ENCODE measurements around the gene NAV2.

DNA sequence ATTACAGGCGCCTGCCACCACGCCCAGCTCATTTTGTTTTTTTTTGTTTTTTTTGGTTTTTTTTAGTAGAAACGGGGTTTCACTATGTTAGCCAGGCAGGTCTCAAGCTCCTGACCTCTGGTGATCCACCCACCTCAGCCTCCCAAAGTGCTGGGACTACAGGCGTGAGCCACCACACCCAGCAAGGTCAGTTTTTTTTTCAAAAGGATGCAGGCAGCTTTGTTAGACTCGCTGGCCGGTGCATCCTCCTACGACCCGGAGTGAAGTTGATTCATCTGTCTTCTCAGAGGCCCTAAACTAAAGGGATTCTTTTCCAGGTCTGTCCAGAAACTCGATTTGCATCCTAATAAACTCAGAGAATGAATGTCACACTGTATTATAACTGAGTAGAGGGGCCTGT lies 265.3 kb downstream of the NAV2 start:
- TF ChIP-seq, protein P1, sequence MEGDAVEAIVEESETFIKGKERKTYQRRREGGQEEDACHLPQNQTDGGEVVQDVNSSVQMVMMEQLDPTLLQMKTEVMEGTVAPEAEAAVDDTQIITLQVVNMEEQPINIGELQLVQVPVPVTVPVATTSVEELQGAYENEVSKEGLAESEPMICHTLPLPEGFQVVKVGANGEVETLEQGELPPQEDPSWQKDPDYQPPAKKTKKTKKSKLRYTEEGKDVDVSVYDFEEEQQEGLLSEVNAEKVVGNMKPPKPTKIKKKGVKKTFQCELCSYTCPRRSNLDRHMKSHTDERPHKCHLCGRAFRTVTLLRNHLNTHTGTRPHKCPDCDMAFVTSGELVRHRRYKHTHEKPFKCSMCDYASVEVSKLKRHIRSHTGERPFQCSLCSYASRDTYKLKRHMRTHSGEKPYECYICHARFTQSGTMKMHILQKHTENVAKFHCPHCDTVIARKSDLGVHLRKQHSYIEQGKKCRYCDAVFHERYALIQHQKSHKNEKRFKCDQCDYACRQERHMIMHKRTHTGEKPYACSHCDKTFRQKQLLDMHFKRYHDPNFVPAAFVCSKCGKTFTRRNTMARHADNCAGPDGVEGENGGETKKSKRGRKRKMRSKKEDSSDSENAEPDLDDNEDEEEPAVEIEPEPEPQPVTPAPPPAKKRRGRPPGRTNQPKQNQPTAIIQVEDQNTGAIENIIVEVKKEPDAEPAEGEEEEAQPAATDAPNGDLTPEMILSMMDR (IDR thresholded peaks at IDR 0.05) = no peak
- no peak for TF ChIP-seq POLR2A (IDR thresholded peaks at IDR 0.05)

Measured in testis (tissue), 2 donors.